Measurements from ENCODE around the gene GATA6.

Gene GATA6

DNA sequence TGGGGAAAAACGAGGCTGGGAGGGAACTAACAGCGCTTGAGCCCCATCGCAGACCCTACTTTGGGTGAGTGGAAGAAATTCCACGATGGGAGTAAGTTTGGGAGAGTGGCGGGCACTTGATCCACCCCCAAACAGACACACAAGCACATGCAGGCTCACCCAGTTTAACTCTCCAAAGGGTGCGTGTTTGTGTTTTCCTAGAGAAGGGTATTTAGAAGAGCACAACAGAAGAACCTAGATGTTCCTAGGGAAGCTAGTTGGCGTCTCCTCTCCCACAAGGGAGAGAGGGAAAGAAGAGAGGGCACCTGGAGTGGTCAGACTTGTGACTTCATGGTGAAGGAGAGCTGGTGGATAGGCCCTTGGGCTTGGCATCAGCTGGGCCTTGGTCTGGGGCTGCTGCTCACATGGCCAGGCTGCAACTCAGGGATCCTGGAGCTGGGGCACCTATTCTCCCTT, 3.2 kb downstream of the GATA6 start:
- TF ChIP-seq FOXP2 (optimal IDR thresholded peaks at IDR 0.05; ENCODE audit: borderline replicate concordance, extremely low read depth, extremely low read length, insufficient read depth) (no peak), TAF1 (IDR thresholded peaks at IDR 0.05; ENCODE audit: borderline replicate concordance, insufficient read depth, low read length) (no peak), SIN3A (IDR thresholded peaks at IDR 0.05; ENCODE audit: borderline replicate concordance, insufficient read depth, low read length) (no peak), POLR2AphosphoS5 (IDR thresholded peaks at IDR 0.05; ENCODE audit: low read depth, low read length) (no peak)
- TF ChIP-seq, protein P1, sequence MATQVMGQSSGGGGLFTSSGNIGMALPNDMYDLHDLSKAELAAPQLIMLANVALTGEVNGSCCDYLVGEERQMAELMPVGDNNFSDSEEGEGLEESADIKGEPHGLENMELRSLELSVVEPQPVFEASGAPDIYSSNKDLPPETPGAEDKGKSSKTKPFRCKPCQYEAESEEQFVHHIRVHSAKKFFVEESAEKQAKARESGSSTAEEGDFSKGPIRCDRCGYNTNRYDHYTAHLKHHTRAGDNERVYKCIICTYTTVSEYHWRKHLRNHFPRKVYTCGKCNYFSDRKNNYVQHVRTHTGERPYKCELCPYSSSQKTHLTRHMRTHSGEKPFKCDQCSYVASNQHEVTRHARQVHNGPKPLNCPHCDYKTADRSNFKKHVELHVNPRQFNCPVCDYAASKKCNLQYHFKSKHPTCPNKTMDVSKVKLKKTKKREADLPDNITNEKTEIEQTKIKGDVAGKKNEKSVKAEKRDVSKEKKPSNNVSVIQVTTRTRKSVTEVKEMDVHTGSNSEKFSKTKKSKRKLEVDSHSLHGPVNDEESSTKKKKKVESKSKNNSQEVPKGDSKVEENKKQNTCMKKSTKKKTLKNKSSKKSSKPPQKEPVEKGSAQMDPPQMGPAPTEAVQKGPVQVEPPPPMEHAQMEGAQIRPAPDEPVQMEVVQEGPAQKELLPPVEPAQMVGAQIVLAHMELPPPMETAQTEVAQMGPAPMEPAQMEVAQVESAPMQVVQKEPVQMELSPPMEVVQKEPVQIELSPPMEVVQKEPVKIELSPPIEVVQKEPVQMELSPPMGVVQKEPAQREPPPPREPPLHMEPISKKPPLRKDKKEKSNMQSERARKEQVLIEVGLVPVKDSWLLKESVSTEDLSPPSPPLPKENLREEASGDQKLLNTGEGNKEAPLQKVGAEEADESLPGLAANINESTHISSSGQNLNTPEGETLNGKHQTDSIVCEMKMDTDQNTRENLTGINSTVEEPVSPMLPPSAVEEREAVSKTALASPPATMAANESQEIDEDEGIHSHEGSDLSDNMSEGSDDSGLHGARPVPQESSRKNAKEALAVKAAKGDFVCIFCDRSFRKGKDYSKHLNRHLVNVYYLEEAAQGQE (IDR thresholded peaks at IDR 0.05; ENCODE audit: insufficient read depth in 1 of 2, low read depth in 2 of 2, low read length in 2 of 2) = no peak

DNA sequence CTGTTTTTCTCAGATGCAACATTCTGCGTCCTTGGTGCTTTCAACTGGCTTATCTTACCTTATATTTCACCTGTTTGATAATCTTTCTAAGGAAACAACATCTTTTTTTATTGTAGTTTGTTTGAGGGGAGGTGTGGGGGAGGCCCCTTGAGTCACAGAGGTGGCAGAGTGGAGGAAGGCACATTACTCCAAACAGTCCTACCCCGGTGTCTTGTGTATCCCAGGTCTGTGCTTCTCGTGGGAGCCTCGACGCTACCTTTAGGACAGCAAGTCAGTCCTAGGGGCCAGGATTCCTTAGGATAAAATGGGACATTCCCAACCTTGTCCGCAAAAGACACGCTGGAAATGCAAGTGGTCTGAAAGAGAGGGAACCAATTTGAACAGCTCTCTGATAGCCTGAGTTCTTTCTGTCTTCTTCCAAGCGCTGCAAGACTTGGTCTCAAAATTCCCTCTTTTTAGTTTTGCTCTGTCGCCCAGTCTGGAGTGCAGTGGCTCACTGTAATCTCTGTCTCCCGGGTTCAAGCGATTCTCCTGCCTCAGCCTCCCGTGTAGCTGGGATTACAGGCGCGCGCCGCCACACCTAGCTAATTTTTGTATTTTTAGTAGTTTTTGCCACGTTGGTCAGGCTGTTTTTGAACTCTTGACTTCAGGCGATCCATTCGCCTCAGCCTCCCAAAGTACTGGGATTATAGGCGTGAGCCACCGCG, 4.0 kb downstream of the GATA6 start:
- TF ChIP-seq SIN3A (IDR thresholded peaks at IDR 0.05; ENCODE audit: borderline replicate concordance, insufficient read depth, low read length) = no peak
- TF ChIP-seq TAF1 (IDR thresholded peaks at IDR 0.05; ENCODE audit: borderline replicate concordance, insufficient read depth, low read length) = no peak

DNA sequence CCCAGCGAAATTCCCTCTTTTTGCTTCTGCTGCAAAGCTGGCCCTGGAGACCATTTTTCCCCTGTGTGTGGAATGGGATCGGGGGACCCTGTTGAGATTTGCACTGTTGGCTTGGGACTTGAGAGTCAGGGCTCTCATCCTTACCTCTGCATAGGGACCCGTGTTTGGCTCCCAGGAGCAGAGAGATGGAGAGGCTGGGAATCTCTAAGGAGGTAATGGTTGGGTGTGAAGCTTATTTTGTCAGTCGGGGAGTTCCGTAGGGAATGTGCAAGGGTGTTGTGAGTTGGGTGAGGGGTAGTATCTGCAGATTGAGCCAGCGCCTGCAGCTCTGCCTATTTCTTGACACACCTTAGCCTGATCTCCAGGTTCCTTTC, 4.5 kb downstream of the GATA6 start:
- TF ChIP-seq SIN3A (IDR thresholded peaks at IDR 0.05; ENCODE audit: borderline replicate concordance, insufficient read depth, low read length) (no peak), TAF1 (IDR thresholded peaks at IDR 0.05; ENCODE audit: borderline replicate concordance, insufficient read depth, low read length) (no peak), POLR2AphosphoS5 (IDR thresholded peaks at IDR 0.05; ENCODE audit: low read depth, low read length) (no peak), FOXP2 (optimal IDR thresholded peaks at IDR 0.05; ENCODE audit: borderline replicate concordance, extremely low read depth, extremely low read length, insufficient read depth) (no peak)
- TF ChIP-seq, protein P1 (IDR thresholded peaks at IDR 0.05; ENCODE audit: insufficient read depth in 1 of 2, low read depth in 2 of 2, low read length in 2 of 2) = no peak

DNA sequence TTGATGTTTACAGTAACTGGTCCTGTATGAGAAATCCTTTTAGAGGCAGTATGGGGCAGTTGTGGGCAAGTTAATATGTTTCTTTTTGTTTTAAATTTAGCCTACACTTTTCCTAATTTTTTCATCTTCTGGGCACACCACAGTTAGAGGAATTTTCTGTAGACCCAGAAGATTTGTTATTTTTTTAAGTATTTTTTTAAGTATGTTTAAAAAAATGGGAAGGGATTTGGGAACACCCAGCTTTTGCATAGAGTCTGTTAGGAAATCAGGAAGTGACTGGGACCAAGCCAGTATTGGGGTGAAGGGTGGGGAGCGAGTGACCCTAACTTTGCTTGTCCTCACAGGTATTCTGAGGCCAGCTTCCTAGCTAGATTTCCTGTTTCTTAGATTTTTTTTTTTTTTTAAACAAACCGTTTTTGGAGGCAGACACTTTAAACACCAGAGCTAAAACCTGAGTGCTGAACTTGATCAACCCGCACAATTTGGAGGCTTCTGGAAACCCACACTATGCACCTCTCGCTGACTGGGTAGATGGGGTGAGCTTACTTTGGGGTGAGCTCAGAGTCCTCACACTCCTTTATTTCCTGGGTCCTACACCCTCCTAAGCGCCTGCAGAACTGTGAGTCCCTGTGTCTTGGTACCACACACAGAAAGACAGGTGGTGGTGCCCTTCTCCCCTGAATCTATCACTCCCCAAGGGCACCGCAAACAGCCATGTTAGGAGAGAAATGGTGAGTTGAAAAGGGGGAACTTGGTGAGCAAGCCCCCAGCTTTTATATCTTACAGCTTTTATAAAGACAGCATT, 5.2 kb downstream of the GATA6 start:
- TF ChIP-seq, protein P1 (IDR thresholded peaks at IDR 0.05; ENCODE audit: insufficient read depth in 1 of 2, low read depth in 2 of 2, low read length in 2 of 2) = no peak
- TF ChIP-seq SIN3A (IDR thresholded peaks at IDR 0.05; ENCODE audit: borderline replicate concordance, insufficient read depth, low read length) (no peak), POLR2AphosphoS5 (IDR thresholded peaks at IDR 0.05; ENCODE audit: low read depth, low read length) (no peak), FOXP2 (optimal IDR thresholded peaks at IDR 0.05; ENCODE audit: borderline replicate concordance, extremely low read depth, extremely low read length, insufficient read depth) (no peak), TAF1 (IDR thresholded peaks at IDR 0.05; ENCODE audit: borderline replicate concordance, insufficient read depth, low read length) (no peak)

DNA sequence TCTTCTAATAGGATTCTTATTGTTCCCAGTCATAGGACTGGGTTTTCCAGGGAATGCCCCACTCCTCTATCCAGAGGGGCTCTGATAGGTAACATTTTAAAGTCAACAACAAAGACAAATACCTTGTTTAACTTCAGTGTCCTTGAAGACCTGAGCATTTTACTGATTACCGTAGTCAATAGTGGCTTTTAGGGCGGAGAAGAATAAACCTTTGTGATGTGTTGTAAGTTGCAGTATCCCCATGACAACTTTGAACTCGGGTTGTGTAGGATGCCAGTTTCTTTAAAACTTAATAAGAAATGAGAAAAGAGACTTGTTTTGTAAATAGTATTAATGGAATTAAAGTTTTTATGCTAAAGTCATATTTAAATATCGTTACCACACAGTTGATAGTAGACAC, 6.0 kb downstream of the GATA6 start:
- TF ChIP-seq TAF1 (IDR thresholded peaks at IDR 0.05; ENCODE audit: borderline replicate concordance, insufficient read depth, low read length) (no peak), FOXP2 (optimal IDR thresholded peaks at IDR 0.05; ENCODE audit: borderline replicate concordance, extremely low read depth, extremely low read length, insufficient read depth) (no peak), SIN3A (IDR thresholded peaks at IDR 0.05; ENCODE audit: borderline replicate concordance, insufficient read depth, low read length) (no peak)
